A549 (cell line): ENCODE data around the gene NMNAT2.

Experiments
- BHLHE40 ChIP-seq: IDR thresholded peaks from 2 replicates; pipeline ENCODE4 v1.6.1; 2012; ENCODE audit warnings: low read depth, low read length, inconsistent platforms
- CEBPB ChIP-seq, 2 experiments: fragments of >200 bp in 1 of 2; sonication (Bioruptor Twin) in 1 of 2; formaldehyde crosslinking in 1 of 2; IDR thresholded peaks; 2 replicates each; pipeline ENCODE4 v1.6.1; 2012 to 2016
- CTCF ChIP-seq: fragments of >200 bp; sonication (Bioruptor Twin); formaldehyde crosslinking; IDR thresholded peaks from 3 replicates; pipeline ENCODE4 v1.5.1; 2016
- EHMT2 ChIP-seq: fragments of 200-600 bp; sonication (generic); IDR thresholded peaks from 2 replicates; pipeline ENCODE4 v1.6.1; 2016; ENCODE audit warnings: antibody characterized with exemption, low read depth, mild to moderate bottlenecking, moderate library complexity
- HDAC2 ChIP-seq: fragments of 200-600 bp; sonication (generic); IDR thresholded peaks from 2 replicates; pipeline ENCODE4 v1.6.1; 2016
- MAZ ChIP-seq: fragments of 150-350 bp; IDR thresholded peaks from 2 replicates; pipeline ENCODE4 v1.6.1; 2014; ENCODE audit warnings: antibody characterized with exemption, low read depth, low read length, borderline replicate concordance
- POLR2A ChIP-seq: IDR thresholded peaks from 2 replicates; pipeline ENCODE4 v1.6.1; 2012; ENCODE audit warnings: mild to moderate bottlenecking, low read length
- USF2 ChIP-seq: fragments of 450-650 bp; IDR thresholded peaks from 2 replicates; pipeline ENCODE4 v1.6.1; 2014; ENCODE audit warnings: antibody characterized with exemption
- ZFP36 ChIP-seq: fragments of 450-650 bp; IDR thresholded peaks from 2 replicates; pipeline ENCODE4 v1.6.1; 2014; ENCODE audit warnings: borderline replicate concordance; ENCODE audit not compliant: partially characterized antibody

- no peak for TF ChIP-seq CTCF
- no peak for TF ChIP-seq POLR2A
- TF ChIP-seq MAZ, result no peak
- no peak for TF ChIP-seq BHLHE40
- no peak for TF ChIP-seq EHMT2
- TF ChIP-seq USF2, result no peak
- no peak for TF ChIP-seq ZFP36
- no peak for TF ChIP-seq HDAC2
- no peak for TF ChIP-seq CEBPB (IDR thresholded peaks at IDR 0.05)
Observed at GRCh38 chr1:183323849-183324683, 94.1 kb downstream of the NMNAT2 start.
